OCI-LY1 (cell line): ENCODE measurements around the gene CRMP1.

Source experiments
- EZH2 ChIP-seq: fragments of 200-600 bp; sonication (generic), shearing (Covaris generic); IDR thresholded peaks from 2 replicates; pipeline ENCODE4 v1.8.0; 2017; ENCODE audit warnings: borderline replicate concordance, mixed run types, mild to moderate bottlenecking, antibody characterized with exemption, low read length, moderate library complexity, mixed read lengths
- TF ChIP-seq, protein P1 (sequence below): fragments of 200-600 bp; sonication (generic), shearing (Covaris generic); IDR thresholded peaks from 2 replicates; pipeline ENCODE4 v1.5.1; 2017; ENCODE audit warnings: mild to moderate bottlenecking, antibody characterized with exemption, low read length, moderate library complexity, mixed read lengths

DNA sequence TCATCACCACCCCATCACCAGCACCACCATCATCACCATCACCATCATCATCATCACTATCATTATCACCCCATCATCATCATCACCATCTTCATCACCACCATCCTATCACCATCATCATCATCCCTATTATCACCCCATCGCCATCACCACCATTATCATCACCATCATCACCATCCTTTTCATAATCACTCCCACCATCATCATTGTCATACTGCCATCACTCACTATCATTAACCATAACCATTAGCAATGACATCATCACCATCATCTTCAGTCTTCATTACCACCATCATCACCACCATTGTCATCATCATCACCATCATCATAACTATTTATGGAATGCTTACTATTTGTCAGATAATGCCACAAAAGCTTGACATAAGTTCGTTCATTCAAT, 35.7 kb downstream of the CRMP1 start:
- TF ChIP-seq, protein P1, sequence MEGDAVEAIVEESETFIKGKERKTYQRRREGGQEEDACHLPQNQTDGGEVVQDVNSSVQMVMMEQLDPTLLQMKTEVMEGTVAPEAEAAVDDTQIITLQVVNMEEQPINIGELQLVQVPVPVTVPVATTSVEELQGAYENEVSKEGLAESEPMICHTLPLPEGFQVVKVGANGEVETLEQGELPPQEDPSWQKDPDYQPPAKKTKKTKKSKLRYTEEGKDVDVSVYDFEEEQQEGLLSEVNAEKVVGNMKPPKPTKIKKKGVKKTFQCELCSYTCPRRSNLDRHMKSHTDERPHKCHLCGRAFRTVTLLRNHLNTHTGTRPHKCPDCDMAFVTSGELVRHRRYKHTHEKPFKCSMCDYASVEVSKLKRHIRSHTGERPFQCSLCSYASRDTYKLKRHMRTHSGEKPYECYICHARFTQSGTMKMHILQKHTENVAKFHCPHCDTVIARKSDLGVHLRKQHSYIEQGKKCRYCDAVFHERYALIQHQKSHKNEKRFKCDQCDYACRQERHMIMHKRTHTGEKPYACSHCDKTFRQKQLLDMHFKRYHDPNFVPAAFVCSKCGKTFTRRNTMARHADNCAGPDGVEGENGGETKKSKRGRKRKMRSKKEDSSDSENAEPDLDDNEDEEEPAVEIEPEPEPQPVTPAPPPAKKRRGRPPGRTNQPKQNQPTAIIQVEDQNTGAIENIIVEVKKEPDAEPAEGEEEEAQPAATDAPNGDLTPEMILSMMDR = no peak
- TF ChIP-seq EZH2 = no peak
